ENCODE measurements around the gene PCSK7. TPM values are rescaled to one million over a fixed set of nuclear protein-coding genes. Genes with fewer than 3 reads are reported as not detected.

PCSK7 gene
- total RNA-seq, 2 donors from 2014 or later, result 25.9 to 86.0 TPM

- Histone ChIP-seq H3K27ac (no peak overlapping the region), H3K27me3 (no peaks in the 10 kb centered on the region), H3K4me1 (peaks cover 37% of the 10 kb centered on the region), H3K36me3 (replicated peaks in 1 of 2; ENCODE audit: insufficient read depth in 1 of 2, low read depth in 2 of 2) (peaks cover 0 to 14% of the 10 kb centered on the region in 2 donors), H3K9me3 (no peaks in the 10 kb centered on the region), H3K4me3 (no peak overlapping the region)
- ATAC-seq, result no peak
- no peak for TF ChIP-seq CTCF (IDR thresholded peaks at IDR 0.05)
- intact Hi-C loops (cut with DNase I), result loop anchor here (10.0 kb wide), 1 partner anchor 355 kb away; no protein-coding TSS in a partner anchor
- WGBS, 2 donors, result 88 to 91% methylated on average over 12 of the region's 12 CpGs
- no peak for DNase-seq
These were observed 2.5 kb downstream of the PCSK7 start for GRCh38 chr11:117229411-117229810.

- H3K27me3 ChIP-seq, result no peaks in the 10 kb centered on the region
- H3K4me1 ChIP-seq, result peaks cover 27% of the 10 kb centered on the region
- DNase-seq, result no peak
- peaks cover 0 to 18% of the 10 kb centered on the region in 2 donors for H3K36me3 ChIP-seq (replicated peaks in 1 of 2; ENCODE audit: insufficient read depth in 1 of 2, low read depth in 2 of 2)
- WGBS, 2 donors, result 88 to 93% methylated on average over 11 of the region's 11 CpGs
- intact Hi-C loops (cut with DNase I), result loop anchor here (10.0 kb wide), 1 partner anchor 353 kb away; no protein-coding TSS in a partner anchor
- H3K4me3 ChIP-seq, result no peak overlapping the region
- H3K9me3 ChIP-seq, result no peaks in the 10 kb centered on the region
- no peak for TF ChIP-seq CTCF (IDR thresholded peaks at IDR 0.05)
- no peak for TF ChIP-seq POLR2A (IDR thresholded peaks at IDR 0.05)
- H3K27ac ChIP-seq, result no peak overlapping the region
- no peak for ATAC-seq
These were observed 3.8 kb downstream of the PCSK7 start for GRCh38 chr11:117228091-117228490.

- intact Hi-C loops (cut with DNase I), result loop anchor here (10.0 kb wide), 1 partner anchor 352 kb away; no protein-coding TSS in a partner anchor
- H3K4me1 ChIP-seq, result peaks cover 34% of the 10 kb centered on the region
- DNase-seq, result peak; percentile 46 to 75 (median 68)
- H3K36me3 ChIP-seq (replicated peaks in 1 of 2; ENCODE audit: insufficient read depth in 1 of 2, low read depth in 2 of 2), result peaks cover 0 to 21% of the 10 kb centered on the region in 2 donors
- 62 to 69% methylated on average over 18 to 19 of the region's 19 CpGs for WGBS, 2 donors
- no peak overlapping the region for H3K4me3 ChIP-seq
- peak; percentile 90 for ATAC-seq
- no peaks in the 10 kb centered on the region for H3K27me3 ChIP-seq
- no peak overlapping the region for H3K27ac ChIP-seq
- H3K9me3 ChIP-seq, result no peaks in the 10 kb centered on the region
- TF ChIP-seq POLR2A (IDR thresholded peaks at IDR 0.05) (no peak), CTCF (IDR thresholded peaks at IDR 0.05) (peak; percentile 64 to 93 (median 84))
These were observed 5.2 kb downstream of the PCSK7 start for GRCh38 chr11:117226388-117227385.

GRCh38 chr11:117225553-117226170, 6.2 kb downstream of the PCSK7 start:
- Histone ChIP-seq H3K9me3 (no peaks in the 10 kb centered on the region), H3K27me3 (no peaks in the 10 kb centered on the region), H3K36me3 (replicated peaks in 1 of 2; ENCODE audit: insufficient read depth in 1 of 2, low read depth in 2 of 2) (peaks cover 0 to 21% of the 10 kb centered on the region in 2 donors), H3K27ac (no peak overlapping the region), H3K4me3 (no peak overlapping the region), H3K4me1 (peaks cover 35% of the 10 kb centered on the region)
- 83 to 92% methylated on average over 8 to 9 of the region's 9 CpGs for WGBS, 2 donors
- TF ChIP-seq POLR2A (IDR thresholded peaks at IDR 0.05) (no peak), CTCF (IDR thresholded peaks at IDR 0.05) (no peak)
- ATAC-seq (no peak), DNase-seq (no peak)
- intact Hi-C loops (cut with DNase I), result loop anchor here (10.0 kb wide), 1 partner anchor 351 kb away; no protein-coding TSS in a partner anchor

Data from body of pancreas (tissue), 4 donors.